MV-4-11 (cell line): ENCODE measurements around the gene POU6F2.

ENCODE experiments used
- DNase-seq: peaks from one replicate; lab custom pipeline; 2025; lab: John Stamatoyannopoulos, UW

The POU6F2 gene

DNA sequence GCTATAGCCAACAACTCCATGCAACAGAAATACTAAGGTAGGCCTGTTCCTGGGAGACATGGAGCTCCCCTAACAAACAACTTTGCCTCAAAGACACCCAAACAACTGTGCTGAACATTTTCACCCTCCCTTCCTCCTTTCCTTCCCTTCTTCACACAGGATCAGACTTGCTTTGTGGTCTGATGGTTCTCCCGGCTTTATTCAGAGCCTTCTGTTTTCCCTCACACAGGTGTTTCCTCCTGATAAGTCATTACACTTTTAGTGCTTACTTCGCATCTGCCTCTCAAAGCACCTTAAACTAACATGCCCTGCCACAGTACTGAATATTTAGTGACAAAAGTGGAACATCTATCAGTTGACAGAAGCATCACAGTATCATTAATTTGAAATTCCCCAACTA lies 532.2 kb downstream of the POU6F2 start:
- DNase-seq: no peak

DNA sequence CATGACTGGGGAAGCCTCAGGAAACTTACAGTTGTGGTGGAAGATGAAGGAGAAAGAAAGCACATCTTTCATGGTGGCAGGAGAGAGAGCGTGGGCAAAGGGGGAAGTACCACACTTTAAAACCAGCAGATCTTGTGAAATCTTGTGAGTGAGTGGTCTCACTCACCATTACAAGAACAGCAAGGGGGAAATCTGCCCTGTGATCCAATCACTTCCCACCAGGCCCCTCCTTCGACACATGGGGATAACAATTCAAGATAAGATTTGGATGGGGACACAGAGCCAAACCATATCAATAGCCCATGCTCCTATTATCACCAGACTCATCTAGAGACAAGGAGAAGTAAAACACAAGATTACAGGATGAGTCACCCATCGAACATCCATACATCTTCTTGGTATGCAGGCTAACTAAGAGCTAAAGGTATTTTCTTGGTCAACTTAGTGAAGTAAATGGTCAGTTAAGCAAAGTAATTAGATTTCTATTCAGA lies 533.2 kb downstream of the POU6F2 start:
- peak; percentile 21 for DNase-seq

DNA sequence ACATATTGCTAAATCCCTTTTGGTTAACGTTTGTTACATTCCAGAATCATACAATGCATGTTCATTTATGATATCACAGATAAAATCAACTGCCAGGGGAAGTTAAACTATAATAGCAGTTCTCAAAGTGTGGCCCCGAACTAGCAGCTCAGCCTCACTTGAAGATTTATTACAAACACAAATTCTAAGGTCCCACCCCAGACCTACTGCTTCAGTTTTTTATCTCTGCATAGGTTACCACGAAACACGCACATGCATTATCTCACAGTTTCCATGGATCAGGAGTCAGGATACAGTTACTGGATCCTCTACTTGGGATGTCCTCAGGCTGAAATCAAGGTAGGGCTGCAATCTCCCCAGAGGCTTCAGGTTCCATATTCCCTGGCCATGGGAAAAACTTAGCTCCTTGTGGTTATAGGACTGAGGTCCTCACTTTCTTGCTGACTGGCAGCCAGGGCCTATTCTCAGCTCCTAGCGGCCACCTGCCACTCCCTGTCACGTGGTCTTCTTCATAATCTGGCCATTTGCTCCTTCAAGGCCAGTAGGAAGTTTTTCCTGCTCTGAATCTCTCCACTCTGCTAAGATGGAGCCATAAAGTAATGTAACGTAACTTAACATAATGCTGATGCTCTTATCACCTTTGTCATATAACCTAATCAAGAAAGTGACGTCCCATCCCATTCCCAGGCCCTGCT lies 538.0 kb downstream of the POU6F2 start:
- DNase-seq: no peak

DNA sequence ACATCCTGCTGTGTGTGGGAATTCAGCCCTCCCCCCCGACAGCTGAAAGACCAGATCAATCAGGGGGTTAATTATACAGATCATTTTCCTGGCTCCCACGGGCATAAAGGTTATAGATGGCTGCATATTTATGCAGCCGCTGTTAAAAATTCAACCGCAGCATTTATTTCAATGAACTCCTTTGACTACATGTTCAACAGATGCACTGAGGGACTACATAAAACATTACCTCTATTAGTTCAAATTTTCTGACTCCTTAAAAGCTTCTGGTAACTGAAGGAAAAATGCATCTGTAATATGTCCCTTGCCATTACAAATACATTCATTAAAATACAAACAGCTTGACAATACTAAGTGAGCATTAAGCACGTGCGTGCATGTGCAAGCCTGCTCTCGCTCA lies 538.8 kb downstream of the POU6F2 start:
- DNase-seq: no peak

DNA sequence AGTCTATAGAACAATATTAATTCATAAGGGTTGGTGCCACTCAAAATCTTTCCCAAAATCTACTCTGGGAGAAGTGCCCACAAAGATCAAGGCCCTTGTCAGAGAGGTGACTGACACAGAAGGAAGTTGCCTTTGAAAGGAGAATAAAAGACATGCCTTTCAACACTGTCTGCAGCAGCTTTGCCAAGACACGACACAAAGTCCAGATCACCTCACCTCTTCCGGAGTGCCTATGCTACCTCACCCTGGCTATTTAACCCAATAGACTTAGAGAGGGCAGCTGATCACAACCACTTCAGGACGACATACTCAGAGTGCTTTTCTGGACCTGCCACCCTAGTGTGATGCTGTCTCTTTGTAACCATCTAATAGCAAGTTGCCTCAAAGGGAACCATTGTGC lies 539.5 kb downstream of the POU6F2 start:
- no peak for DNase-seq
